ENCODE measurements around the gene YEATS4.

YEATS4 gene

DNA sequence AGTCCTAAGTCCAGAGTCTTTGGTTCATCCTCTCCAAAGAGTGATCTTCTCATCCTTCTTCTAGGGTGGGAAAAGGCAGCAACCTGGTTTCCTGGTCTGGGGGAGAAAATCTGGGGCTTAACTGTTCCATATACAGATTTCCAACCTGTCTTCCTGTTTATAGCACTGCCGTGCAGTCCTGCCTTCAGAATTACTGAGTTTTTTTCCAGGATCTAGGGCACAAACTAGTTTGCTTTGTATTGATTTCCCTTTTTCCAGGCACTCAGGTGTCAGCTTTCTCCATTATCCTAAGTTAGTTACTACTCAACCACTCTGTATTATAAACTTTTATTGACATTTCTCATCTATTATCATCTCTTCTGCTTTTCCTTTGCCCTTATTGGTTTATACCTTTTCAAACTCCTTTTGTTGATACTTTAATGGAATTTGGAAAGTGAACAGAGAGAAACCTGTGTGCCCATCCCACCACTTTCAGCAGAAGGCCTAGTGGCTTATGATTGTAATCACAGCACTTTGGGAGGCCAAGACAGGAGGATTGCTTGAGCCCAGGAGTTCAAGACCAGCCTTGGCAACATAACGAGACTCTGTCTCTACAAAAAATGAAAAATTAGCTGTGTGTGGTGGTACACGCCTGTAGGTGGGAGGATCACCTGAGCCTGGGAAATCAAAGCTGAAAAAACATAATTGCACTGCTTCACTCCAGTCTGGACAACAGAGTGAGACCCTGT lies 15.5 kb upstream of the YEATS4 start:
- Histone ChIP-seq H3K4me3 (ENCODE audit: low read length) (no peak overlapping the region), H3K79me2 (ENCODE audit: low read length) (no peaks in the 10 kb centered on the region), H3K9me3 (ENCODE audit: insufficient read depth, low read length) (no peaks in the 10 kb centered on the region), H3K36me3 (replicated peaks; ENCODE audit: low read depth, low read length) (no peaks in the 10 kb centered on the region), H3K4me2 (ENCODE audit: low read length) (no peak overlapping the region), H3K27me3 (ENCODE audit: low read depth, low read length) (no peaks in the 10 kb centered on the region), H3K4me1 (ENCODE audit: low read length) (peaks cover 3% of the 10 kb centered on the region), H4K20me1 (ENCODE audit: insufficient read depth, low read length) (no peaks in the 10 kb centered on the region), H2AFZ (ENCODE audit: low read depth, low read length) (no peak overlapping the region), H3K9ac (ENCODE audit: low read length) (no peak overlapping the region), H3K27ac (ENCODE audit: low read length) (no peak overlapping the region)
- no peak for TF ChIP-seq EZH2phosphoT487 (IDR thresholded peaks at IDR 0.05; ENCODE audit: low read depth)
- TF ChIP-seq, protein P1, sequence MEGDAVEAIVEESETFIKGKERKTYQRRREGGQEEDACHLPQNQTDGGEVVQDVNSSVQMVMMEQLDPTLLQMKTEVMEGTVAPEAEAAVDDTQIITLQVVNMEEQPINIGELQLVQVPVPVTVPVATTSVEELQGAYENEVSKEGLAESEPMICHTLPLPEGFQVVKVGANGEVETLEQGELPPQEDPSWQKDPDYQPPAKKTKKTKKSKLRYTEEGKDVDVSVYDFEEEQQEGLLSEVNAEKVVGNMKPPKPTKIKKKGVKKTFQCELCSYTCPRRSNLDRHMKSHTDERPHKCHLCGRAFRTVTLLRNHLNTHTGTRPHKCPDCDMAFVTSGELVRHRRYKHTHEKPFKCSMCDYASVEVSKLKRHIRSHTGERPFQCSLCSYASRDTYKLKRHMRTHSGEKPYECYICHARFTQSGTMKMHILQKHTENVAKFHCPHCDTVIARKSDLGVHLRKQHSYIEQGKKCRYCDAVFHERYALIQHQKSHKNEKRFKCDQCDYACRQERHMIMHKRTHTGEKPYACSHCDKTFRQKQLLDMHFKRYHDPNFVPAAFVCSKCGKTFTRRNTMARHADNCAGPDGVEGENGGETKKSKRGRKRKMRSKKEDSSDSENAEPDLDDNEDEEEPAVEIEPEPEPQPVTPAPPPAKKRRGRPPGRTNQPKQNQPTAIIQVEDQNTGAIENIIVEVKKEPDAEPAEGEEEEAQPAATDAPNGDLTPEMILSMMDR (IDR thresholded peaks at IDR 0.05; ENCODE audit: low read depth, low read length), result no peak

DNA sequence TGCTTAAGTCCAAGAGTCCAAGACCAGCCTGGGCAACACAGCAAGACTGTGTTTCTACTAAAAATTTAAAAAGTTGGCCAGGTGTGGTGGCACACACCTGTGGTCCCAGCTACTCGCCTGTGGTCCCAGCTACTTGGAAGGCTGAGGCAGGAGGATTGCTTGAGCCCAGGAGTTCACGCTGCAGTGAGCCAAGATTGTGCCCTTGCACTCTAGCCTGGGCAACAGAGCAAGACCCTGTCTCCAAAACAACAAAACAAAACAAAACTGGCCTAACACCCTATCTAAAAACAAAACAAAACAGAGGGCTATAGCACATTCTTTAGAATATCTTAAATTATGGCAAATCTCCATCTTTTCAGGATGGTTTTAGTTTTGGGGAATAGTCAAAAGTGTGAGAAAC lies 14.5 kb upstream of the YEATS4 start:
- no peak overlapping the region for H3K4me3 ChIP-seq (ENCODE audit: low read length)
- no peaks in the 10 kb centered on the region for H3K27me3 ChIP-seq (ENCODE audit: low read depth, low read length)
- H3K9me3 ChIP-seq (ENCODE audit: insufficient read depth, low read length), result no peaks in the 10 kb centered on the region
- H3K4me1 ChIP-seq (ENCODE audit: low read length), result no peaks in the 10 kb centered on the region
- no peaks in the 10 kb centered on the region for H4K20me1 ChIP-seq (ENCODE audit: insufficient read depth, low read length)
- TF ChIP-seq, protein P1 (IDR thresholded peaks at IDR 0.05; ENCODE audit: low read depth, low read length), result no peak
- no peak for TF ChIP-seq EZH2phosphoT487 (IDR thresholded peaks at IDR 0.05; ENCODE audit: low read depth)
- no peak overlapping the region for H2AFZ ChIP-seq (ENCODE audit: low read depth, low read length)
- no peaks in the 10 kb centered on the region for H3K79me2 ChIP-seq (ENCODE audit: low read length)
- no peak overlapping the region for H3K4me2 ChIP-seq (ENCODE audit: low read length)
- H3K36me3 ChIP-seq (replicated peaks; ENCODE audit: low read depth, low read length), result no peaks in the 10 kb centered on the region
- H3K9ac ChIP-seq (ENCODE audit: low read length), result no peak overlapping the region
- no peak overlapping the region for H3K27ac ChIP-seq (ENCODE audit: low read length)

- TF ChIP-seq, protein P1 (IDR thresholded peaks at IDR 0.05; ENCODE audit: low read depth, low read length), result no peak
- no peak for TF ChIP-seq EZH2phosphoT487 (IDR thresholded peaks at IDR 0.05; ENCODE audit: low read depth)
- Histone ChIP-seq H3K27ac (ENCODE audit: low read length) (no peak overlapping the region), H2AFZ (ENCODE audit: low read depth, low read length) (no peak overlapping the region), H3K36me3 (replicated peaks; ENCODE audit: low read depth, low read length) (no peaks in the 10 kb centered on the region), H3K4me3 (ENCODE audit: low read length) (no peak overlapping the region), H4K20me1 (ENCODE audit: insufficient read depth, low read length) (no peaks in the 10 kb centered on the region), H3K79me2 (ENCODE audit: low read length) (no peaks in the 10 kb centered on the region), H3K27me3 (ENCODE audit: low read depth, low read length) (no peaks in the 10 kb centered on the region), H3K4me1 (ENCODE audit: low read length) (no peaks in the 10 kb centered on the region), H3K9ac (ENCODE audit: low read length) (no peak overlapping the region), H3K9me3 (ENCODE audit: insufficient read depth, low read length) (no peaks in the 10 kb centered on the region), H3K4me2 (ENCODE audit: low read length) (no peak overlapping the region)
Measured at GRCh38 chr12:69345742-69346141, 13.8 kb upstream of the YEATS4 start.

GRCh38 chr12:69348162-69348938 lies 11.2 kb upstream of the YEATS4 start, which contains the start of gene LYZ:
Gene LYZ, plus strand, starts transcription at chr12:69348381. Its CDS starts 28 bp downstream, at chr12:69348409.
- H3K4me1 ChIP-seq (ENCODE audit: low read length), result no peaks in the 10 kb centered on the region
- no peak within 1 kb of the TSS for H3K27ac ChIP-seq (ENCODE audit: low read length)
- H3K79me2 ChIP-seq (ENCODE audit: low read length), result no peaks in the 10 kb centered on the region
- H3K36me3 ChIP-seq (replicated peaks; ENCODE audit: low read depth, low read length), result no peaks in the 10 kb centered on the region
- H2AFZ ChIP-seq (ENCODE audit: low read depth, low read length), result no peak within 1 kb of the TSS
- H3K9me3 ChIP-seq (ENCODE audit: insufficient read depth, low read length), result no peaks in the 10 kb centered on the region
- no peak within 1 kb of the TSS for H3K4me2 ChIP-seq (ENCODE audit: low read length)
- no peaks in the 10 kb centered on the region for H4K20me1 ChIP-seq (ENCODE audit: insufficient read depth, low read length)
- H3K4me3 ChIP-seq (ENCODE audit: low read length), result no peak within 1 kb of the TSS
- no peaks in the 10 kb centered on the region for H3K27me3 ChIP-seq (ENCODE audit: low read depth, low read length)
- TF ChIP-seq, protein P1 (IDR thresholded peaks at IDR 0.05; ENCODE audit: low read depth, low read length), result no peak
- no peak for TF ChIP-seq EZH2phosphoT487 (IDR thresholded peaks at IDR 0.05; ENCODE audit: low read depth)
- no peak within 1 kb of the TSS for H3K9ac ChIP-seq (ENCODE audit: low read length)

Measured in OCI-LY3 (cell line).